NB4 (cell line): ENCODE results near the gene FUT1.

Experiments
- MAX ChIP-seq: IDR thresholded peaks from 2 replicates; pipeline ENCODE4 v1.6.1; 2011; ENCODE audit warnings: low read depth, low read length
- POLR2A ChIP-seq: IDR thresholded peaks from 2 replicates; pipeline ENCODE4 v1.6.1; 2011; ENCODE audit warnings: mild to moderate bottlenecking; ENCODE audit not compliant: insufficient read length; ENCODE audit errors: extremely low read depth
- TF ChIP-seq, protein P1 (sequence below): IDR thresholded peaks from one replicate; pipeline ENCODE4 v1.5.1; 2012; ENCODE audit warnings: low read depth, low read length

DNA sequence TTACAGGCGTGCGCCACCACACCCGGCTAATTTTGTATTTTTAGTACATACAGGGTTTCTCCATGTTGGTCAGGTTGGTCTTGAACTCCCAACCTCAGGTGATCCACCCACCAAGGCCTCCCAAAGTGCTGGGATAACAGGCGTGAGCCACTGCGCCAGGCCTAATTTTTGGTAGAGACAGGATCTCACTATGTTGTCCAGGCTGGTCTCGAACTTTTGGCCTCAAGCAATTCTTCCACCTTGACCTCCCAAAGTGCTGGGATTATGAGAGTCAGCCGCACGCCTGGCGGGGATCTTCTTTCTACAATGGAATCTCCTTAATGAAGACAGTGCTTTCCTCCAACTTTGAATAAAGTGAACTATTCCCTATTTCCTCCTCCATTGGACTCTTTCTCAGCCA, 17.8 kb downstream of the FUT1 start:
- TF ChIP-seq POLR2A (no peak), MAX (no peak)
- TF ChIP-seq, protein P1, sequence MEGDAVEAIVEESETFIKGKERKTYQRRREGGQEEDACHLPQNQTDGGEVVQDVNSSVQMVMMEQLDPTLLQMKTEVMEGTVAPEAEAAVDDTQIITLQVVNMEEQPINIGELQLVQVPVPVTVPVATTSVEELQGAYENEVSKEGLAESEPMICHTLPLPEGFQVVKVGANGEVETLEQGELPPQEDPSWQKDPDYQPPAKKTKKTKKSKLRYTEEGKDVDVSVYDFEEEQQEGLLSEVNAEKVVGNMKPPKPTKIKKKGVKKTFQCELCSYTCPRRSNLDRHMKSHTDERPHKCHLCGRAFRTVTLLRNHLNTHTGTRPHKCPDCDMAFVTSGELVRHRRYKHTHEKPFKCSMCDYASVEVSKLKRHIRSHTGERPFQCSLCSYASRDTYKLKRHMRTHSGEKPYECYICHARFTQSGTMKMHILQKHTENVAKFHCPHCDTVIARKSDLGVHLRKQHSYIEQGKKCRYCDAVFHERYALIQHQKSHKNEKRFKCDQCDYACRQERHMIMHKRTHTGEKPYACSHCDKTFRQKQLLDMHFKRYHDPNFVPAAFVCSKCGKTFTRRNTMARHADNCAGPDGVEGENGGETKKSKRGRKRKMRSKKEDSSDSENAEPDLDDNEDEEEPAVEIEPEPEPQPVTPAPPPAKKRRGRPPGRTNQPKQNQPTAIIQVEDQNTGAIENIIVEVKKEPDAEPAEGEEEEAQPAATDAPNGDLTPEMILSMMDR = no peak
